Measurements from ENCODE around the gene PKNOX2. TPM values are rescaled to one million over a fixed set of nuclear protein-coding genes. Genes with fewer than 3 reads are reported as not detected.
A peak's percentile ranks its signal among the peaks of the same experiment; 100 is the strongest.

PKNOX2 gene
- total and polyA plus RNA-seq, 2 of the 4 experiments (the other 2 are of a cell fraction) = 0.72 to 2.3 TPM

DNA sequence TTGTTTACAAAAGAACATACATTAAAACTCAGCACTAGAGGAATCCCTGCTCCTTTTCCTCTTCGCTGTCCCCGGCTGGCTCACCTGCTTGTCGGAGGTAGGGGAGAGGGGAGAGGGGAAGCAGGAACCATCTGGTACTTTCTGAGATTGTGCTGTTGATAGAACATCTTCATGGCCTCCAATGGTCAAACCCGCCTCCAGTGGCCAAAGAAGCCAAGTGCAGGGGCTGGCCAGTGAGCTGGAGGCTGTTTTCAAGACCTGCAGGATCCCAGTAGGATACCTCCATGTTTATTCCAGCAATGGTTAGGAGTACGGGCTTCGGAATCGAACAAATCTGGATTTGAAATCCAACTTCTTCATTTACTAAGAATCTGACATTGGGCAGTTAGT lies 92.6 kb downstream of the PKNOX2 start:
- in situ Hi-C loops (cut with MboI; ENCODE audit: low sequenced_read_pairs) (no loop called here), intact Hi-C loops (cut with micrococcal nuclease) (no loop called here), dilution Hi-C loops (cut with HindIII; ENCODE audit: low sequenced_read_pairs, unreplicated experiment) (no loop called here)
- H3K27ac ChIP-seq (ENCODE audit: insufficient read depth, low read length) = no peak overlapping the region
- H4K8ac ChIP-seq (ENCODE audit: low read depth in 2 of 2, low read length in 2 of 2) = no peak overlapping the region
- H3K79me1 ChIP-seq (ENCODE audit: low read depth in 1 of 2, low read length in 2 of 2) = no peaks in the 10 kb centered on the region
- CTCF ChIA-PET = no interaction called here
- H3K14ac ChIP-seq (replicated peaks; ENCODE audit: low read depth, low read length) = no peak overlapping the region
- no peak overlapping the region for H3K56ac ChIP-seq (ENCODE audit: extremely low read depth, insufficient read depth, low read length)
- H3K18ac ChIP-seq (ENCODE audit: low read depth, low read length) = no peak overlapping the region
- ATAC-seq (ENCODE audit: low read depth) (no peak), DNase-seq (no peak)
- H2BK120ac ChIP-seq (ENCODE audit: low read depth, low read length) = no peak overlapping the region
- no peaks in the 10 kb centered on the region for H3K36me3 ChIP-seq (ENCODE audit: control insufficient read depth, insufficient read depth, low read length)
- no peak for TF ChIP-seq RFX5 (IDR thresholded peaks at IDR 0.05; ENCODE audit: low read depth, low read length)
- TF ChIP-seq RAD21 (IDR thresholded peaks at IDR 0.05; ENCODE audit: low read length) = 0 out of 2 replicates have a peak, but pooled peaks have one; percentile 24
- no peak for TF ChIP-seq CHD1 (IDR thresholded peaks at IDR 0.05; ENCODE audit: low read depth, low read length)
- TF ChIP-seq, protein P1, sequence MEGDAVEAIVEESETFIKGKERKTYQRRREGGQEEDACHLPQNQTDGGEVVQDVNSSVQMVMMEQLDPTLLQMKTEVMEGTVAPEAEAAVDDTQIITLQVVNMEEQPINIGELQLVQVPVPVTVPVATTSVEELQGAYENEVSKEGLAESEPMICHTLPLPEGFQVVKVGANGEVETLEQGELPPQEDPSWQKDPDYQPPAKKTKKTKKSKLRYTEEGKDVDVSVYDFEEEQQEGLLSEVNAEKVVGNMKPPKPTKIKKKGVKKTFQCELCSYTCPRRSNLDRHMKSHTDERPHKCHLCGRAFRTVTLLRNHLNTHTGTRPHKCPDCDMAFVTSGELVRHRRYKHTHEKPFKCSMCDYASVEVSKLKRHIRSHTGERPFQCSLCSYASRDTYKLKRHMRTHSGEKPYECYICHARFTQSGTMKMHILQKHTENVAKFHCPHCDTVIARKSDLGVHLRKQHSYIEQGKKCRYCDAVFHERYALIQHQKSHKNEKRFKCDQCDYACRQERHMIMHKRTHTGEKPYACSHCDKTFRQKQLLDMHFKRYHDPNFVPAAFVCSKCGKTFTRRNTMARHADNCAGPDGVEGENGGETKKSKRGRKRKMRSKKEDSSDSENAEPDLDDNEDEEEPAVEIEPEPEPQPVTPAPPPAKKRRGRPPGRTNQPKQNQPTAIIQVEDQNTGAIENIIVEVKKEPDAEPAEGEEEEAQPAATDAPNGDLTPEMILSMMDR (conservative IDR thresholded peaks at IDR 0.05; ENCODE audit: low read depth, low read length) = peak; percentile 20; the same call in 1 of the 2 replicates
- TF ChIP-seq MAFK (IDR thresholded peaks at IDR 0.05; ENCODE audit: low read depth, low read length) = no peak
- H3K9me3 ChIP-seq (ENCODE audit: control insufficient read depth, insufficient read depth, low read length) = no peaks in the 10 kb centered on the region
- no peak overlapping the region for H2AFZ ChIP-seq (replicated peaks; ENCODE audit: low read length, poor library complexity)
- H3K9me1 ChIP-seq (ENCODE audit: insufficient read depth, low read length) = peaks cover 1% of the 10 kb centered on the region; the same call in 1 of the 2 replicates
- H4K20me1 ChIP-seq (ENCODE audit: insufficient read depth, low read length) = no peaks in the 10 kb centered on the region
- H4K91ac ChIP-seq (ENCODE audit: insufficient read depth, low read depth, low read length) = no peak overlapping the region
- H2BK15ac ChIP-seq (ENCODE audit: low read depth, low read length) = no peak overlapping the region
- H3K27me3 ChIP-seq (ENCODE audit: control insufficient read depth, insufficient read depth, low read length) = no peaks in the 10 kb centered on the region; the same call in 1 of the 2 replicates
- no peak overlapping the region for H2BK5ac ChIP-seq (ENCODE audit: low read depth, low read length, poor library complexity, severe bottlenecking)
- POLR2A ChIA-PET (ENCODE audit: unreplicated experiment) = no interaction called here
- no peak overlapping the region for H3K4me2 ChIP-seq (ENCODE audit: low read depth, low read length)
- H3K4me3 ChIP-seq (ENCODE audit: insufficient read depth, low read depth, low read length) = no peak overlapping the region
- 72% methylated on average over 4 of the region's 7 CpGs; no CpG with 5 or more reads in 1 of the 2 experiments for WGBS, 2 experiments (ENCODE audit: extremely low coverage in 2 of 2, insufficient read length in 1 of 2)
- H3K4ac ChIP-seq (ENCODE audit: low read depth, low read length) = no peak overlapping the region; the same call in 1 of the 2 replicates
- H2AK9ac ChIP-seq (replicated peaks; ENCODE audit: low read depth, low read length, poor library complexity) = no peak overlapping the region
- no peak overlapping the region for H3K23ac ChIP-seq (ENCODE audit: low read depth, low read length)
- no peak overlapping the region for H4K5ac ChIP-seq (ENCODE audit: low read depth, low read length)
- no peak overlapping the region; the same call in 1 of the 2 replicates for H2AK5ac ChIP-seq (ENCODE audit: low read depth, low read length)
- BruUV-seq (replicated peaks) = no TSS peak
- peaks cover 12% of the 10 kb centered on the region; the same call in 1 of the 2 replicates for H3K4me1 ChIP-seq (ENCODE audit: control insufficient read depth, insufficient read depth, low read length)
- no peak overlapping the region for H2BK20ac ChIP-seq (ENCODE audit: low read depth, low read length)
- no peak overlapping the region for H3K9ac ChIP-seq (ENCODE audit: low read depth, low read length)

All from IMR-90 (cell line).